Neural cell (in vitro differentiated cells): ENCODE measurements around the gene XXYLT1. TPM values are rescaled to one million over a fixed set of nuclear protein-coding genes. Genes with fewer than 3 reads are reported as not detected.

Experiments
- H2AFZ ChIP-seq: fragments of 200-600, 300-800 bp; sonication (generic), shearing (Covaris generic); 2 replicates; pipeline ENCODE4 v1.6.0; 2014; ENCODE audit warnings: low read depth, mild to moderate bottlenecking, antibody characterized with exemption, low read length, moderate library complexity
- H3F3A ChIP-seq: fragments of 200-600 bp; shearing (Covaris generic); 2 replicates; pipeline ENCODE4 v1.6.1; 2016; ENCODE audit warnings: mild to moderate bottlenecking, moderate library complexity, mixed read lengths, antibody characterized with exemption, low read length; ENCODE audit not compliant: insufficient read depth, poor library complexity, severe bottlenecking
- H3K27ac ChIP-seq: fragments of 200-600, 300-800 bp; sonication (generic), shearing (Covaris generic); 2 replicates; pipeline ENCODE4 v1.5.1; 2014; ENCODE audit warnings: mild to moderate bottlenecking, low read length, moderate library complexity
- H3K27me3 ChIP-seq: fragments of 300-800, 200-600 bp; sonication (generic), shearing (Covaris generic); 2 replicates; pipeline ENCODE4 v1.6.0; 2014; ENCODE audit warnings: mild to moderate bottlenecking, low read depth, low read length, moderate library complexity; ENCODE audit not compliant: insufficient read depth
- H3K36me3 ChIP-seq: fragments of 300-800, 200-600 bp; sonication (generic), shearing (Covaris generic); 2 replicates; pipeline ENCODE4 v1.5.1; 2014; ENCODE audit warnings: mild to moderate bottlenecking, antibody characterized with exemption, low read length, moderate library complexity; ENCODE audit not compliant: insufficient read depth
- H3K4me2 ChIP-seq: fragments of 300-800, 200-600 bp; sonication (generic), shearing (Covaris generic); 2 replicates; pipeline ENCODE4 v1.6.0; 2014; ENCODE audit warnings: mild to moderate bottlenecking, low read length
- H3K4me3 ChIP-seq: fragments of 300-800, 200-600 bp; sonication (generic), shearing (Covaris generic); 2 replicates; pipeline ENCODE4 v1.5.1; 2014; ENCODE audit warnings: mild to moderate bottlenecking, low read length, moderate library complexity
- H3K79me2 ChIP-seq: fragments of 200-600 bp; shearing (Covaris generic); replicated peaks from 2 replicates; pipeline ENCODE4 v1.6.0; 2014; ENCODE audit warnings: mild to moderate bottlenecking, low read length, moderate library complexity; ENCODE audit not compliant: insufficient read depth
- H3K9ac ChIP-seq: fragments of 300-800, 200-600 bp; sonication (generic), shearing (Covaris generic); 2 replicates; pipeline ENCODE4 v1.6.1; 2016; ENCODE audit warnings: mild to moderate bottlenecking, low read length, mixed read lengths
- H3K9me2 ChIP-seq: fragments of 200-600 bp; shearing (Covaris generic); 2 replicates; pipeline ENCODE4 v1.6.1; 2016; ENCODE audit warnings: mild to moderate bottlenecking, low read length, mixed read lengths; ENCODE audit not compliant: insufficient read depth
- H3K9me3 ChIP-seq: fragments of 200-600, 300-800 bp; sonication (generic), shearing (Covaris generic); 2 replicates; pipeline ENCODE4 v1.6.1; 2016; ENCODE audit warnings: mild to moderate bottlenecking, mixed run types, low read length, moderate library complexity, mixed read lengths
- H4K20me1 ChIP-seq: fragments of 200-600 bp; shearing (Covaris generic); 2 replicates; pipeline ENCODE4 v1.6.1; 2016; ENCODE audit warnings: mild to moderate bottlenecking, mixed run types; ENCODE audit not compliant: insufficient read depth
- CTCF ChIP-seq: fragments of 450-650 bp; IDR thresholded peaks from 2 replicates; pipeline ENCODE4 v1.5.1; 2014; ENCODE audit warnings: antibody characterized with exemption, mild to moderate bottlenecking, moderate library complexity; ENCODE audit not compliant: poor library complexity, severe bottlenecking
- EP300 ChIP-seq: fragments of 450-650 bp; conservative IDR thresholded peaks from 2 replicates; pipeline ENCODE4 v1.6.1; 2014; ENCODE audit warnings: antibody characterized with exemption, mild to moderate bottlenecking, moderate library complexity; ENCODE audit not compliant: poor library complexity, severe bottlenecking
- EZH2 ChIP-seq: fragments of 200-600, 300-800 bp; shearing (Covaris generic), sonication (generic); IDR thresholded peaks from 2 replicates; pipeline ENCODE4 v1.6.1; 2014; ENCODE audit warnings: antibody characterized with exemption, low read length, borderline replicate concordance, mild to moderate bottlenecking; ENCODE audit not compliant: insufficient read depth, poor library complexity, severe bottlenecking
- MXI1 ChIP-seq: fragments of 450-650 bp; conservative IDR thresholded peaks from 2 replicates; pipeline ENCODE4 v1.6.1; 2014; ENCODE audit warnings: antibody characterized with exemption, mild to moderate bottlenecking; ENCODE audit not compliant: poor library complexity, severe bottlenecking
- POLR2AphosphoS5 ChIP-seq: IDR thresholded peaks from 2 replicates; pipeline ENCODE4 v1.6.1; 2012
- RAD21 ChIP-seq: fragments of 450-650 bp; conservative IDR thresholded peaks from 2 replicates; pipeline ENCODE4 v1.6.1; 2014; ENCODE audit warnings: antibody characterized with exemption, mild to moderate bottlenecking, moderate library complexity
- REST ChIP-seq: IDR thresholded peaks from 2 replicates; pipeline ENCODE4 v1.6.1; 2012; ENCODE audit warnings: borderline replicate concordance
- SMC3 ChIP-seq: fragments of 450-650 bp; conservative IDR thresholded peaks from 2 replicates; pipeline ENCODE4 v1.6.1; 2014; ENCODE audit warnings: antibody characterized with exemption, mild to moderate bottlenecking, moderate library complexity; ENCODE audit not compliant: poor library complexity
- TAF1 ChIP-seq: IDR thresholded peaks from 2 replicates; pipeline ENCODE4 v1.6.1; 2012; ENCODE audit warnings: low read depth
- polyA plus RNA-seq: library from polyadenylated mRNA; depleted of rRNA; stranded (reverse); fragments of >200 nt; gene quantifications from 2 replicates; pipeline ENCODE4 v1.2.3, GENCODE V29; 2014

The XXYLT1 gene
- polyA plus RNA-seq, 1 donor from 2014 or later: 25.4 TPM

GRCh38 chr3:195197765-195198425 lies 73.1 kb downstream of the XXYLT1 start:
- Histone ChIP-seq H3F3A (no peaks in the 10 kb centered on the region), H3K4me2 (no peak overlapping the region), H3K9me3 (no peaks in the 10 kb centered on the region), H2AFZ (no peak overlapping the region), H4K20me1 (no peaks in the 10 kb centered on the region), H3K9me2 (no peaks in the 10 kb centered on the region), H3K9ac (no peak overlapping the region), H3K4me3 (no peak overlapping the region), H3K27me3 (no peaks in the 10 kb centered on the region), H3K79me2 (no peaks in the 10 kb centered on the region), H3K27ac (no peak overlapping the region), H3K36me3 (no peaks in the 10 kb centered on the region)
- TF ChIP-seq POLR2AphosphoS5: no peak
- no peak for TF ChIP-seq RAD21
- no peak for TF ChIP-seq EZH2
- no peak for TF ChIP-seq SMC3
- no peak for TF ChIP-seq TAF1
- no peak for TF ChIP-seq MXI1
- no peak for TF ChIP-seq EP300
- TF ChIP-seq CTCF: no peak

GRCh38 chr3:195196266-195196665 lies 74.7 kb downstream of the XXYLT1 start:
- Histone ChIP-seq H3K9me2 (no peaks in the 10 kb centered on the region), H3K9ac (no peak overlapping the region), H3K36me3 (no peaks in the 10 kb centered on the region), H3K27ac (no peak overlapping the region), H3K4me3 (no peak overlapping the region), H2AFZ (no peak overlapping the region), H3K79me2 (no peaks in the 10 kb centered on the region), H3K4me2 (peak overlapping the region; percentile 16), H3K9me3 (peaks cover 6% of the 10 kb centered on the region), H3K27me3 (no peaks in the 10 kb centered on the region), H3F3A (no peaks in the 10 kb centered on the region), H4K20me1 (no peaks in the 10 kb centered on the region)
- TF ChIP-seq REST (no peak), CTCF (no peak), EP300 (no peak), POLR2AphosphoS5 (no peak), TAF1 (no peak), EZH2 (no peak), RAD21 (no peak), MXI1 (no peak), SMC3 (no peak)
